GM19328 (cell line): Measurements from ENCODE around the gene C1QTNF12.

ENCODE experiments used
- ATAC-seq: cut with Tn5 transposase; IDR thresholded peaks from one replicate; pipeline ENCODE4 v1.9.1; 2021; ENCODE audit warnings: mild to moderate bottlenecking, moderate library complexity; ENCODE audit not compliant: unreplicated experiment

Gene C1QTNF12

GRCh38 chr1:1230656-1231399 lies 15.7 kb downstream of the C1QTNF12 start:
- no peak for ATAC-seq

GRCh38 chr1:1229770-1230169 lies 16.8 kb downstream of the C1QTNF12 start:
- ATAC-seq, result no peak

GRCh38 chr1:1228596-1229321 lies 17.8 kb downstream of the C1QTNF12 start:
- no peak for ATAC-seq

- no peak for ATAC-seq
Measured at GRCh38 chr1:1228187-1228586, 18.3 kb downstream of the C1QTNF12 start.

GRCh38 chr1:1227386-1227785 lies 19.1 kb downstream of the C1QTNF12 start:
- no peak for ATAC-seq

- ATAC-seq, result no peak
Measured at GRCh38 chr1:1226566-1227362, 19.8 kb downstream of the C1QTNF12 start.

- no peak for ATAC-seq
Measured at GRCh38 chr1:1225913-1226312, 20.6 kb downstream of the C1QTNF12 start.

- ATAC-seq, result no peak
Measured at GRCh38 chr1:1225238-1225845, 21.2 kb downstream of the C1QTNF12 start.

GRCh38 chr1:1223891-1224290 lies 22.6 kb downstream of the C1QTNF12 start:
- ATAC-seq, result no peak

GRCh38 chr1:1223321-1223720 lies 23.2 kb downstream of the C1QTNF12 start:
- no peak for ATAC-seq

GRCh38 chr1:1222575-1223225 lies 23.8 kb downstream of the C1QTNF12 start:
- no peak for ATAC-seq

- ATAC-seq, result no peak
Measured at GRCh38 chr1:1221887-1222574, 24.5 kb downstream of the C1QTNF12 start.

GRCh38 chr1:1220197-1220596 lies 26.3 kb downstream of the C1QTNF12 start:
- ATAC-seq, result no peak

GRCh38 chr1:1219341-1219740 lies 27.2 kb downstream of the C1QTNF12 start:
- ATAC-seq, result no peak

GRCh38 chr1:1218524-1219200 lies 27.9 kb downstream of the C1QTNF12 start:
- no peak for ATAC-seq

GRCh38 chr1:1217621-1218523 lies 28.6 kb downstream of the C1QTNF12 start:
- no peak for ATAC-seq

GRCh38 chr1:1216770-1217620 lies 29.5 kb downstream of the C1QTNF12 start:
- ATAC-seq, result no peak
